Erythroblast (primary cell): ENCODE data around the gene DIO3.

Experiments used
- GATA1 ChIP-seq: IDR thresholded peaks from 2 replicates; pipeline ENCODE4 v1.6.1; 2011; ENCODE audit warnings: low read depth, mild to moderate bottlenecking, control low read depth, low read length, moderate library complexity
- POLR2A ChIP-seq: IDR thresholded peaks from 2 replicates; pipeline ENCODE4 v1.6.1; 2011; ENCODE audit warnings: mild to moderate bottlenecking, low read length

- no peak for TF ChIP-seq POLR2A
- no peak for TF ChIP-seq GATA1
Measured at GRCh38 chr14:101563352-101563653, 2.0 kb downstream of the DIO3 start.
